Stimulated activated memory B cell treated with anti-CD40 and anti-IgM and Interleukin-4, amounts not matched to agents 10 μg/mL and 1 μg/mL and 100 μg/mL, for 72 hours (primary cell): ENCODE results near the gene CIZ1.
"Not testable (repeated sequence)": the region's sequence is repeated elsewhere in the genome, so short reads cannot be mapped to it uniquely, and the experiment has no call there.

Experiments used
- ATAC-seq: fragments of 150-1000 bp; cut with Tn5 transposase; 2 replicates; pipeline ENCODE4 v1.10.0; 2021
- H3K27ac Mint-ChIP-seq: one replicate; pipeline ENCODE4 v1.8.0; 2022; ENCODE audit warnings: mild to moderate bottlenecking, mixed read lengths
- H3K27me3 Mint-ChIP-seq: one replicate; pipeline ENCODE4 v1.8.0; 2022; ENCODE audit warnings: mixed read lengths
- H3K36me3 Mint-ChIP-seq: one replicate; pipeline ENCODE4 v1.8.0; 2022; ENCODE audit warnings: mixed read lengths
- H3K4me1 Mint-ChIP-seq: one replicate; pipeline ENCODE4 v1.8.0; 2022; ENCODE audit warnings: mixed read lengths
- H3K4me3 Mint-ChIP-seq: one replicate; pipeline ENCODE4 v1.8.0; 2022; ENCODE audit warnings: mild to moderate bottlenecking, moderate library complexity, mixed read lengths
- H3K9me3 Mint-ChIP-seq: one replicate; pipeline ENCODE4 v1.8.0; 2022; ENCODE audit warnings: mixed read lengths

CIZ1 gene, protein sequence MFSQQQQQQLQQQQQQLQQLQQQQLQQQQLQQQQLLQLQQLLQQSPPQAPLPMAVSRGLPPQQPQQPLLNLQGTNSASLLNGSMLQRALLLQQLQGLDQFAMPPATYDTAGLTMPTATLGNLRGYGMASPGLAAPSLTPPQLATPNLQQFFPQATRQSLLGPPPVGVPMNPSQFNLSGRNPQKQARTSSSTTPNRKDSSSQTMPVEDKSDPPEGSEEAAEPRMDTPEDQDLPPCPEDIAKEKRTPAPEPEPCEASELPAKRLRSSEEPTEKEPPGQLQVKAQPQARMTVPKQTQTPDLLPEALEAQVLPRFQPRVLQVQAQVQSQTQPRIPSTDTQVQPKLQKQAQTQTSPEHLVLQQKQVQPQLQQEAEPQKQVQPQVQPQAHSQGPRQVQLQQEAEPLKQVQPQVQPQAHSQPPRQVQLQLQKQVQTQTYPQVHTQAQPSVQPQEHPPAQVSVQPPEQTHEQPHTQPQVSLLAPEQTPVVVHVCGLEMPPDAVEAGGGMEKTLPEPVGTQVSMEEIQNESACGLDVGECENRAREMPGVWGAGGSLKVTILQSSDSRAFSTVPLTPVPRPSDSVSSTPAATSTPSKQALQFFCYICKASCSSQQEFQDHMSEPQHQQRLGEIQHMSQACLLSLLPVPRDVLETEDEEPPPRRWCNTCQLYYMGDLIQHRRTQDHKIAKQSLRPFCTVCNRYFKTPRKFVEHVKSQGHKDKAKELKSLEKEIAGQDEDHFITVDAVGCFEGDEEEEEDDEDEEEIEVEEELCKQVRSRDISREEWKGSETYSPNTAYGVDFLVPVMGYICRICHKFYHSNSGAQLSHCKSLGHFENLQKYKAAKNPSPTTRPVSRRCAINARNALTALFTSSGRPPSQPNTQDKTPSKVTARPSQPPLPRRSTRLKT

GRCh38 chr9:128191406-128192046 is at the start of gene CIZ1:
Gene CIZ1 (minus strand): TSS chr9:128191572. CDS start chr9:128190857, 715 bp downstream.
- peak within 1 kb of the TSS; percentile 94 for H3K27ac Mint-ChIP-seq

DNA sequence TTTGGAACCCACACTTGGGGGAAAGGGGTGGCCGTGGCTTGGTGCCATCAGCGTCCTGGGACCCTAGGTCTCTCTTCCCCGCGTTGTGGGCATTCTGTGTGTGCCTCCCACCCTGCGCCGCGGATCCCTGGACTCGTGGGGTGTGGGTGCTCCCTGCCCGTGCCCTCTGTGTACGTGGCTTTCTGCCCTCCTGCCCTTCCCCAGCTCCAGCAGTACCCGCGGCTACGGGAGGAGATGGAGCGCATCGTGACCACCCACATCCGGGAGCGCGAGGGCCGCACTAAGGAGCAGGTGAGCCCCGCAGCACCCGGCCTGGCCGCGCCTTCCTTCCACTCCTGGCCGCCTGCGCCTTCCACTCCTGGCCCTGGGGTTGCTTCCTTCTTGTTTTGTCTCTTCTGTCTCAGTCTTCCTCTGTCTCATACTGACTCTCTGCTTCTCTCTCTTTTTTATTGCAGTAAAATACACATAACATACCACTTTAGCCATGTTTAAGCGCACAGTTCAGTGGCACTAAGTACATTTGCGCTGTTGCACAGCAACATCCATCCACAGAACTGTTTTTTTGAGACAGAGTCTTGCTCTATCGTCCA is 42.5 kb upstream of the CIZ1 start:
- H3K27me3 Mint-ChIP-seq = peaks cover 40% of the 10 kb centered on the region
- no peaks in the 10 kb centered on the region for H3K9me3 Mint-ChIP-seq
- H3K27ac Mint-ChIP-seq = no peak overlapping the region
- no peaks in the 10 kb centered on the region for H3K36me3 Mint-ChIP-seq
- no peaks in the 10 kb centered on the region for H3K4me1 Mint-ChIP-seq
- peak; percentile 46 for ATAC-seq
- no peak overlapping the region for H3K4me3 Mint-ChIP-seq

More at GRCh38 chr9:128191406-128192046, at the start of gene CIZ1:
- Mint-ChIP-seq H3K9me3 (no peaks in the 10 kb centered on the region), H3K4me1 (peaks cover 39% of the 10 kb centered on the region), H3K36me3 (peaks cover 29% of the 10 kb centered on the region), H3K4me3 (peak within 1 kb of the TSS; percentile 95), H3K27me3 (no peaks in the 10 kb centered on the region)
- peak; percentile 95 for ATAC-seq

- H3K9me3 Mint-ChIP-seq = no peaks in the 10 kb centered on the region
- H3K4me1 Mint-ChIP-seq = no peaks in the 10 kb centered on the region
- H3K4me3 Mint-ChIP-seq = no peak overlapping the region
- no peaks in the 10 kb centered on the region for H3K36me3 Mint-ChIP-seq
- H3K27ac Mint-ChIP-seq = no peak overlapping the region
- H3K27me3 Mint-ChIP-seq = peaks cover 36% of the 10 kb centered on the region
- peak; percentile 47 for ATAC-seq
Measured at GRCh38 chr9:128232528-128233428, 41.4 kb upstream of the CIZ1 start.

- H3K27me3 Mint-ChIP-seq = peaks cover 36% of the 10 kb centered on the region
- H3K36me3 Mint-ChIP-seq = no peaks in the 10 kb centered on the region
- H3K27ac Mint-ChIP-seq = no peak overlapping the region
- no peak for ATAC-seq
- no peaks in the 10 kb centered on the region for H3K9me3 Mint-ChIP-seq
- no peak overlapping the region for H3K4me3 Mint-ChIP-seq
- H3K4me1 Mint-ChIP-seq = no peaks in the 10 kb centered on the region
Measured at GRCh38 chr9:128231638-128232527, 40.5 kb upstream of the CIZ1 start.

- H3K4me1 Mint-ChIP-seq = not testable (repeated sequence)
Measured at GRCh38 chr9:128230897-128231296, 39.5 kb upstream of the CIZ1 start.

DNA sequence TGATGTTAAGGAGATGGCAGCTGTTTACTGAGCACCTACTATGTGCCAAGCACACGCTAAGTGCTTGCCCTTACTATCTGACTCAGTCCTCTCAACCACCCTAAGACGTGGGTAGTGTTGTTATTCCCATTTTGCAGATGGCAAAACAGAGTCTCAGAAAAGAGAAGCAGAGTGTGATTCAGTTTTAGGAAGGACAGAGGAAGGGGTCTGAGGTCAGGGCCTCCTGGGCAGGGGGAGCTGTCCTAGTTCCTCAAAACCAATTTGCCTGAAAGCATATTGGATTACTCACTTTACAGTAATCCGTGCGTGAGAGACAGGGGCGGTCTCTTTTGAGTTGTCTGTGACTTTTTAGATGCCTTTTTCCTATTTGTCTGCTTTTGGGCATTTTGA is 35.0 kb upstream of the CIZ1 start:
- Mint-ChIP-seq H3K27me3 (peaks cover 12% of the 10 kb centered on the region), H3K4me3 (no peak overlapping the region), H3K4me1 (no peaks in the 10 kb centered on the region), H3K9me3 (no peaks in the 10 kb centered on the region), H3K27ac (no peak overlapping the region), H3K36me3 (no peaks in the 10 kb centered on the region)
- ATAC-seq = no peak

More at GRCh38 chr9:128230897-128231296, 39.5 kb upstream of the CIZ1 start:
- ATAC-seq, H3K4me3 Mint-ChIP-seq, H3K9me3 Mint-ChIP-seq, H3K27ac Mint-ChIP-seq, H3K36me3 Mint-ChIP-seq: not testable (repeated sequence)
- H3K27me3 Mint-ChIP-seq = peaks cover 28% of the 10 kb centered on the region

- no peak overlapping the region for H3K4me3 Mint-ChIP-seq
- no peaks in the 10 kb centered on the region for H3K36me3 Mint-ChIP-seq
- no peaks in the 10 kb centered on the region for H3K9me3 Mint-ChIP-seq
- no peaks in the 10 kb centered on the region for H3K4me1 Mint-ChIP-seq
- peaks cover 12% of the 10 kb centered on the region for H3K27me3 Mint-ChIP-seq
- no peak overlapping the region for H3K27ac Mint-ChIP-seq
- no peak for ATAC-seq
Measured at GRCh38 chr9:128225770-128226411, 34.5 kb upstream of the CIZ1 start.

- Mint-ChIP-seq H3K36me3 (no peaks in the 10 kb centered on the region), H3K4me3 (no peak overlapping the region), H3K27ac (no peak overlapping the region), H3K27me3 (peaks cover 12% of the 10 kb centered on the region), H3K9me3 (no peaks in the 10 kb centered on the region), H3K4me1 (no peaks in the 10 kb centered on the region)
- no peak for ATAC-seq
Measured at GRCh38 chr9:128224877-128225276, 33.5 kb upstream of the CIZ1 start.

- peaks cover 11% of the 10 kb centered on the region for H3K4me1 Mint-ChIP-seq
- no peak overlapping the region for H3K4me3 Mint-ChIP-seq
- H3K27ac Mint-ChIP-seq = no peak overlapping the region
- H3K9me3 Mint-ChIP-seq = no peaks in the 10 kb centered on the region
- no peak for ATAC-seq
- peaks cover 12% of the 10 kb centered on the region for H3K27me3 Mint-ChIP-seq
- no peaks in the 10 kb centered on the region for H3K36me3 Mint-ChIP-seq
Measured at GRCh38 chr9:128222880-128223670, 31.7 kb upstream of the CIZ1 start.

GRCh38 chr9:128222026-128222425 is 30.7 kb upstream of the CIZ1 start:
- Mint-ChIP-seq H3K27ac (no peak overlapping the region), H3K9me3 (no peaks in the 10 kb centered on the region), H3K36me3 (no peaks in the 10 kb centered on the region), H3K4me3 (no peak overlapping the region), H3K4me1 (peaks cover 13% of the 10 kb centered on the region), H3K27me3 (peaks cover 14% of the 10 kb centered on the region)
- ATAC-seq = no peak

- peaks cover 13% of the 10 kb centered on the region for H3K4me1 Mint-ChIP-seq
- H3K27me3 Mint-ChIP-seq = peaks cover 12% of the 10 kb centered on the region
- no peak overlapping the region for H3K27ac Mint-ChIP-seq
- ATAC-seq = no peak
- H3K9me3 Mint-ChIP-seq = no peaks in the 10 kb centered on the region
- no peak overlapping the region for H3K4me3 Mint-ChIP-seq
- H3K36me3 Mint-ChIP-seq = no peaks in the 10 kb centered on the region
Measured at GRCh38 chr9:128219831-128220230, 28.5 kb upstream of the CIZ1 start.

DNA sequence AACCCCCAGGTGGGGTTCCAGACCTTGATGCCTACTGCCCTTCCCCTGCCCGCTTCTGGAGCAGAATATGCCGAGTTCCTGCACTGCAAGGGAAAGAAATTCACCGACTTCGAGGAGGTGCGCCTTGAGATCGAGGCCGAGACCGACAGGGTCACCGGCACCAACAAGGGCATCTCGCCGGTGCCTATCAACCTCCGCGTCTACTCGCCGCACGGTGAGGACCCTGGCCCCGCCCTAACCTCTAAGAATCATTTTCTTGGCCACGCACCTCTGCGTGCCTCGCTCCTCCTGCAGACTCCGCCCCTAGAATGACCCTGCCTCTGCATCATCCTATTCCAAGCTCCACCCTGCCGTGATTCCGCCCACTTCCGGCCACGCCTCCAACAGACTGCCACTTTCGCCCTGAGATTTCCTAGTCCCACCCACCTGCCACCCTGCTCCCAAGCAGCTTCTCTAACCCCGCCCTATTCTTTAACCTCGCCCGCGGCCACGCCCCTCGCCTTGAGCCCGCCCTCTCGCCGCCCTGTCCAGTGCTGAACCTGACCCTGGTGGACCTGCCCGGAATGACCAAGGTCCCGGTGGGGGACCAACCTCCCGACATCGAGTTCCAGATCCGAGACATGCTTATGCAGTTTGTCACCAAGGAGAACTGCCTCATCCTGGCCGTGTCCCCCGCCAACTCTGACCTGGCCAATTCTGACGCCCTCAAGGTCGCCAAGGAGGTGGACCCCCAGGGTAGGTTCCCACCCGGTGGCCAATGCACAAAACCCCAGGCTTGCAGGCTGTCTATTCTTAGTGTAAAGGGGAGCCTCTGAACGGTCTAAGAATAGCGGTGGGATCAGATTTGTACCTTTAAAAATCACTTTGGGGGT is 27.4 kb upstream of the CIZ1 start:
- Mint-ChIP-seq H3K36me3 (no peaks in the 10 kb centered on the region), H3K4me1 (peaks cover 13% of the 10 kb centered on the region), H3K9me3 (no peaks in the 10 kb centered on the region), H3K4me3 (peak overlapping the region; percentile 71), H3K27ac (peak overlapping the region; percentile 67), H3K27me3 (peaks cover 14% of the 10 kb centered on the region)
- peak; percentile 96 for ATAC-seq
